ENCODE measurements around the gene CKMT2.

CKMT2 gene

GRCh38 chr5:81233080-81233634, at the start of gene CKMT2:
TSS of gene CKMT2 (plus strand) at chr5:81233322. CDS start at chr5:81251133, 17,811 bp downstream.
- DNase-seq = no peak
- no peaks in the 10 kb centered on the region for H3K27me3 Mint-ChIP-seq
- no peak within 1 kb of the TSS for H3K4me3 Mint-ChIP-seq
- peaks cover 17% of the 10 kb centered on the region for H3K4me1 Mint-ChIP-seq (ENCODE audit: low read depth)
- no peaks in the 10 kb centered on the region for H3K9me3 Mint-ChIP-seq
- H3K27ac Mint-ChIP-seq = no peak within 1 kb of the TSS
- H3K36me3 Mint-ChIP-seq (ENCODE audit: low read depth) = no peaks in the 10 kb centered on the region

- Mint-ChIP-seq H3K9me3 (no peaks in the 10 kb centered on the region), H3K4me1 (ENCODE audit: low read depth) (peaks cover 23% of the 10 kb centered on the region), H3K4me3 (no peak overlapping the region), H3K27me3 (no peaks in the 10 kb centered on the region), H3K27ac (peak overlapping the region; percentile 73), H3K36me3 (ENCODE audit: low read depth) (peaks cover 35% of the 10 kb centered on the region)
- no peak for DNase-seq
These were observed 49.0 kb upstream of the CKMT2 start for GRCh38 chr5:81183811-81184748.

DNA sequence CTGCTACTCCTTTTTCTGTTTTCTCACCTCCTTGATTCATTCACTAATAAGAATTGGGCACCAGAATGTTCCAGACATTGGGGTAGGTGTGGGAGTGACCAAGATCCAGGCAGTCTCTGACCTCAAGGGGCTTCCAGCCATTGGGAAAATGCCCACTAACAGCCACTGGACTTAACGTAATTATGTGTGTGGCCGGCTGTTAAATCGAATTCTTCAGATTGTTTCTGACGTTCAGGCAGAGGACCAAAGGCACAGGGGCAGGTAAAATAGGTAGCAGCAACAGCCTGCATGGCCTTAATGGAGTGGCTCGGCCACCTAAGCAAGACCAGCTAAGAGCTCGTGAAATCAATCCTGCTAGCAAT, 48.4 kb upstream of the CKMT2 start:
- H3K36me3 Mint-ChIP-seq (ENCODE audit: low read depth) = peaks cover 29% of the 10 kb centered on the region
- H3K27me3 Mint-ChIP-seq = no peaks in the 10 kb centered on the region
- no peak overlapping the region for H3K27ac Mint-ChIP-seq
- H3K4me1 Mint-ChIP-seq (ENCODE audit: low read depth) = peaks cover 23% of the 10 kb centered on the region
- no peak overlapping the region for H3K4me3 Mint-ChIP-seq
- H3K9me3 Mint-ChIP-seq = no peaks in the 10 kb centered on the region
- no peak for DNase-seq

- Mint-ChIP-seq H3K9me3 (no peaks in the 10 kb centered on the region), H3K27ac (peak overlapping the region; percentile 71), H3K4me1 (ENCODE audit: low read depth) (peaks cover 20% of the 10 kb centered on the region), H3K27me3 (no peaks in the 10 kb centered on the region), H3K36me3 (ENCODE audit: low read depth) (peaks cover 14% of the 10 kb centered on the region), H3K4me3 (no peak overlapping the region)
- no peak for DNase-seq
These were observed 45.2 kb upstream of the CKMT2 start for GRCh38 chr5:81187885-81188284.

DNA sequence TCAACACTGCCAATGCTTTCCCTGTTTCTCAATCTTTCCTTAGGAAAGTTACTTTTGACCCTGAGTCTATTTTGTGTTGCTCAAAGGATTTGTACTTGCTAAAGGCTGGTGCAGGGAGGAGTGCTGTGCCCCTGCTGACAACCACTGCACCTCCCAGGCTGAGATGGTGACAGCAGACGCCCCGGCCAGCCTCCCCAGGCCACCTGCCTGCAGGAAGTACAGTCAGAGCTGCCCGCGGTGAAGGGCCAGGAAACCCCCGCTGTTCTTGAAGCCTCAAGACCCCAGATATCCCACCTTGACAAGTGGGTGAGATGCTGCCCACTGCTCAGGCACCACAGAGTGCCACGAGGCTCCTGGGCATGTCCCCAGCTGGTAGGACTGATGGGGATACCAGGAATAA, 44.2 kb upstream of the CKMT2 start:
- Mint-ChIP-seq H3K9me3 (no peaks in the 10 kb centered on the region), H3K4me3 (no peak overlapping the region), H3K27me3 (no peaks in the 10 kb centered on the region), H3K36me3 (ENCODE audit: low read depth) (peaks cover 13% of the 10 kb centered on the region), H3K4me1 (ENCODE audit: low read depth) (peaks cover 13% of the 10 kb centered on the region), H3K27ac (peak overlapping the region; percentile 54)
- no peak for DNase-seq

GRCh38 chr5:81189875-81190498, 43.1 kb upstream of the CKMT2 start:
- H3K27ac Mint-ChIP-seq = peak overlapping the region; percentile 28
- no peaks in the 10 kb centered on the region for H3K27me3 Mint-ChIP-seq
- DNase-seq = no peak
- H3K9me3 Mint-ChIP-seq = no peaks in the 10 kb centered on the region
- H3K4me1 Mint-ChIP-seq (ENCODE audit: low read depth) = peaks cover 18% of the 10 kb centered on the region
- no peak overlapping the region for H3K4me3 Mint-ChIP-seq
- peaks cover 9% of the 10 kb centered on the region for H3K36me3 Mint-ChIP-seq (ENCODE audit: low read depth)

GRCh38 chr5:81191726-81192372, 41.3 kb upstream of the CKMT2 start:
- no peak overlapping the region for H3K27ac Mint-ChIP-seq
- H3K27me3 Mint-ChIP-seq = no peaks in the 10 kb centered on the region
- H3K4me3 Mint-ChIP-seq = no peak overlapping the region
- no peaks in the 10 kb centered on the region for H3K9me3 Mint-ChIP-seq
- no peak for DNase-seq
- H3K4me1 Mint-ChIP-seq (ENCODE audit: low read depth) = peaks cover 21% of the 10 kb centered on the region
- H3K36me3 Mint-ChIP-seq (ENCODE audit: low read depth) = peaks cover 7% of the 10 kb centered on the region

- no peak for DNase-seq
- no peaks in the 10 kb centered on the region for H3K9me3 Mint-ChIP-seq
- peaks cover 21% of the 10 kb centered on the region for H3K4me1 Mint-ChIP-seq (ENCODE audit: low read depth)
- H3K27me3 Mint-ChIP-seq = no peaks in the 10 kb centered on the region
- no peak overlapping the region for H3K27ac Mint-ChIP-seq
- H3K36me3 Mint-ChIP-seq (ENCODE audit: low read depth) = peaks cover 7% of the 10 kb centered on the region
- H3K4me3 Mint-ChIP-seq = no peak overlapping the region
These were observed 40.8 kb upstream of the CKMT2 start for GRCh38 chr5:81192373-81192750.

- peak; percentile 91 for DNase-seq
- no peaks in the 10 kb centered on the region for H3K9me3 Mint-ChIP-seq
- no peak overlapping the region for H3K4me3 Mint-ChIP-seq
- no peak overlapping the region for H3K27ac Mint-ChIP-seq
- no peaks in the 10 kb centered on the region for H3K27me3 Mint-ChIP-seq
- peaks cover 3% of the 10 kb centered on the region for H3K36me3 Mint-ChIP-seq (ENCODE audit: low read depth)
- peaks cover 12% of the 10 kb centered on the region for H3K4me1 Mint-ChIP-seq (ENCODE audit: low read depth)
These were observed 38.3 kb upstream of the CKMT2 start for GRCh38 chr5:81194633-81195334.

GRCh38 chr5:81195335-81195929, 37.7 kb upstream of the CKMT2 start:
- Mint-ChIP-seq H3K27ac (no peak overlapping the region), H3K27me3 (no peaks in the 10 kb centered on the region), H3K36me3 (ENCODE audit: low read depth) (peaks cover 4% of the 10 kb centered on the region), H3K4me3 (no peak overlapping the region), H3K9me3 (no peaks in the 10 kb centered on the region), H3K4me1 (ENCODE audit: low read depth) (peaks cover 12% of the 10 kb centered on the region)
- DNase-seq = no peak

- Mint-ChIP-seq H3K36me3 (ENCODE audit: low read depth) (peaks cover 48% of the 10 kb centered on the region), H3K9me3 (no peaks in the 10 kb centered on the region)
These were observed 30.5 kb upstream of the CKMT2 start for GRCh38 chr5:81202655-81203054.

GRCh38 chr5:81203729-81204128, 29.4 kb upstream of the CKMT2 start:
- Mint-ChIP-seq H3K27me3 (no peaks in the 10 kb centered on the region), H3K36me3 (ENCODE audit: low read depth) (peaks cover 57% of the 10 kb centered on the region), H3K27ac (no peak overlapping the region), H3K9me3 (no peaks in the 10 kb centered on the region), H3K4me1 (ENCODE audit: low read depth) (no peaks in the 10 kb centered on the region), H3K4me3 (no peak overlapping the region)
- no peak for DNase-seq

More at GRCh38 chr5:81202655-81203054, 30.5 kb upstream of the CKMT2 start:
- H3K27me3 Mint-ChIP-seq = no peaks in the 10 kb centered on the region
- DNase-seq = no peak
- no peak overlapping the region for H3K27ac Mint-ChIP-seq
- H3K4me3 Mint-ChIP-seq = no peak overlapping the region
- H3K4me1 Mint-ChIP-seq (ENCODE audit: low read depth) = no peaks in the 10 kb centered on the region

- H3K4me3 Mint-ChIP-seq = no peak overlapping the region
- H3K27ac Mint-ChIP-seq = no peak overlapping the region
- DNase-seq = no peak
- H3K4me1 Mint-ChIP-seq (ENCODE audit: low read depth) = no peaks in the 10 kb centered on the region
- no peaks in the 10 kb centered on the region for H3K9me3 Mint-ChIP-seq
- H3K36me3 Mint-ChIP-seq (ENCODE audit: low read depth) = peaks cover 62% of the 10 kb centered on the region
- H3K27me3 Mint-ChIP-seq = no peaks in the 10 kb centered on the region
These were observed 28.9 kb upstream of the CKMT2 start for GRCh38 chr5:81204205-81204604.

DNA sequence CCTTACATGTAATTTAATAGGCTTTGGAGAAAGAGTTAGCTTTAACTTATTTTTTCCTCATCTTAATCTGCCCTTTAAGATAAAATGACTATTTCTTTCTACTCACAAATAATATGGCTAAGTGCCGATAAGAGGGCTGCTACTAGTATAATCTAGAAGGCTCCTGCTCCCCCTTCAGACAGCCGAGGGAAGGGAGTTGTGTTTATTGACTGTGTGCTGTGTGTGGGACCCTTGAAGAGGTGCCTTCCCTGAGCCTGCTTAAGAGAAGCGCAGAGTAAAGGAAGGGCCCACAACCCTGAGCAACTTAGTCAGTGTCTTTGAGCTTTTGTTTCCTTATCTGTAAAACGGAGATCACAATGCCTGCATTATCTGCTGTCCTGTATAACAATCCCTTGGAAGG, 28.1 kb upstream of the CKMT2 start:
- Mint-ChIP-seq H3K27me3 (no peaks in the 10 kb centered on the region), H3K4me3 (no peak overlapping the region), H3K27ac (no peak overlapping the region), H3K36me3 (ENCODE audit: low read depth) (peaks cover 70% of the 10 kb centered on the region), H3K9me3 (no peaks in the 10 kb centered on the region), H3K4me1 (ENCODE audit: low read depth) (peaks cover 6% of the 10 kb centered on the region)
- DNase-seq = no peak
